ENCODE results near the gene TRMT1.

TRMT1 gene

DNA sequence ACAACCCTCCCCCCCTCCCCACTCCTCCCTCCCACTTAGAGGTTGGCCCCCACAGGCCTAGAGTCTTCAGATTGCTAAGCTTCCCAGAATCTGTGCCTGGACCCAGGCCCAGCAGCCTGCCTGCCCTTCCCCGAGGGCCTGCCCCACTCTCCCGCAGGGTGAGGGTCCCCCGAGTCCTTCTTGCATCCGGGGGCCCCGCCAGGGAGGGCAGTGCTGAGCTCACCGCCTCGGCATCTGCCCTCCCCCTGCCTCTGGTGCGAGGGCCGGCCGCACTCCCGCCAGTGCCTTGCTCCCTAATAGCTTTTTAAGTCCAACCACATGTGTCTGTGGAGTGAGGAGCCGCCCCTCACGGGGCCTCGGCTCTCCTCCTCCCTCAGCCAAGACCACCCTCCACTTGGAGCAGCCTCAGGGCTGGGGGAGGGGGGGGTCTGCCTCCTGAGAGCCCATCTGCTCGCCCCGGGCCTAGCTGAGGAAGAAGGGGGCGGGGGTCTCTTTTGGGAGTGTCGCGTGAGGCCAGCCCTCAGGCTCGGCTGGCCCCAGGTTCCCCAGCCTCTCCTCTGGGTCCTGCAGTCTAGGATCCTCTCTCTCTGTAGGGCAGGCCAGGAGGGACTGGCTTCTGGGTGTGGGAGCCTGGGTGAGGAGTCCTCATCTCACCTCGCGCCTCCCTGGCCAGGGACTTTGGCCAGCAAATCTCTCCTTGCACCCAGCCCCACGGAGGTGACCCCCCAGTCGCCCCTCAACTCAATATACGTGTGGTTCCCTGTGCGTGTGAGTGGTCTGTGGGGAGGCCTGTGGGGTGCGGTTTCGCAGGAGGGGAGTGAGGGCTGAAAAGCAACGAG is 61.1 kb downstream of the TRMT1 start:
- Histone ChIP-seq H3K4me2 (ENCODE audit: low read depth, low read length, poor library complexity, severe bottlenecking) (no peak overlapping the region), H3K4me1 (ENCODE audit: insufficient read depth, low read length, poor library complexity, severe bottlenecking) (no peaks in the 10 kb centered on the region), H2AFZ (ENCODE audit: low read length) (no peak overlapping the region), H4K20me1 (ENCODE audit: insufficient read depth, low read length, poor library complexity, severe bottlenecking) (no peaks in the 10 kb centered on the region), H3F3A (ENCODE audit: low read depth) (no peaks in the 10 kb centered on the region), H3K9ac (ENCODE audit: low read depth, low read length, poor library complexity, severe bottlenecking) (no peak overlapping the region), H3K9me3 (ENCODE audit: insufficient read depth, low read depth, low read length) (no peaks in the 10 kb centered on the region), H3K79me2 (ENCODE audit: insufficient read depth, low read length) (no peaks in the 10 kb centered on the region), H3K27me3 (ENCODE audit: insufficient read depth, low read length, poor library complexity, severe bottlenecking) (no peaks in the 10 kb centered on the region), H3K36me3 (ENCODE audit: insufficient read depth, low read length) (no peaks in the 10 kb centered on the region), H3K9me2 (replicated peaks; ENCODE audit: low read depth, low read length) (no peaks in the 10 kb centered on the region), H3K4me3 (ENCODE audit: low read length, poor library complexity, severe bottlenecking) (no peak overlapping the region)
- TF ChIP-seq CTCF (conservative IDR thresholded peaks at IDR 0.05; ENCODE audit: low read length) (no peak), EZH2phosphoT487 (IDR thresholded peaks at IDR 0.05; ENCODE audit: borderline replicate concordance) (no peak)
